PC-9 (cell line): ENCODE results near the gene IL17C. TPM values are rescaled to one million over a fixed set of nuclear protein-coding genes. Genes with fewer than 3 reads are reported as not detected.

Experiments
- BruUV-seq: library from RNA; stranded (reverse); fragments of 400-500 nt; replicated peaks from 2 replicates; lab custom pipeline; 2021; lab: Mats Ljungman, UMichigan
- CTCF ChIA-PET: fragments of 300-600 bp; sonication (Branson Sonifier 250); formaldehyde crosslinking; loops from one replicate; lab custom pipeline; 2022; ENCODE audit warnings: antibody characterized with exemption; lab: Charles Lee
- POLR2A ChIA-PET: fragments of 300-600 bp; sonication (Branson Sonifier 250); formaldehyde crosslinking; loops from one replicate; lab custom pipeline; 2022; ENCODE audit warnings: antibody characterized with exemption; ENCODE audit not compliant: unreplicated experiment; lab: Charles Lee
- DNase-seq, 2 experiments: peaks; one replicate each; pipeline versions ENCODE4 v3.0.0 to v3.0.0-alpha.2; 2015 to 2022; ENCODE audit warnings: mixed read lengths in 1 of 2
- H2AFZ ChIP-seq: fragments of 200-600 bp; sonication (generic); 2 replicates; pipeline ENCODE4 v1.8.1; 2017; ENCODE audit warnings: antibody characterized with exemption
- H3F3A ChIP-seq: fragments of 200-600 bp; sonication (generic); 2 replicates; pipeline ENCODE4 v1.8.1; 2017; ENCODE audit warnings: antibody characterized with exemption, mild to moderate bottlenecking, low read depth; ENCODE audit not compliant: insufficient read depth
- H3K27ac ChIP-seq: fragments of 200-600 bp; sonication (generic); 2 replicates; pipeline ENCODE4 v1.6.1; 2016; ENCODE audit warnings: mixed run types
- H3K27me3 ChIP-seq: fragments of 200-600 bp; sonication (generic); 2 replicates; pipeline ENCODE4 v1.6.1; 2016; ENCODE audit warnings: low read depth, mixed run types; ENCODE audit not compliant: insufficient read depth
- H3K36me3 ChIP-seq: fragments of 200-600 bp; sonication (generic); 2 replicates; pipeline ENCODE4 v1.6.1; 2016; ENCODE audit warnings: low read depth, mixed run types
- H3K4me1 ChIP-seq: fragments of 200-600 bp; sonication (generic); replicated peaks from 2 replicates; pipeline ENCODE4 v1.6.1; 2016; ENCODE audit warnings: mixed run types; ENCODE audit not compliant: insufficient read depth
- H3K4me2 ChIP-seq: fragments of 200-600 bp; sonication (generic); 2 replicates; pipeline ENCODE4 v1.6.1; 2017; ENCODE audit warnings: mixed run types
- H3K4me3 ChIP-seq: fragments of 200-600 bp; sonication (generic); 2 replicates; pipeline ENCODE4 v1.6.1; 2016; ENCODE audit warnings: mixed run types
- H3K79me2 ChIP-seq: fragments of 200-600 bp; sonication (generic); 2 replicates; pipeline ENCODE4 v1.6.1; 2017; ENCODE audit warnings: low read depth, mixed run types
- H3K9me2 ChIP-seq: fragments of 200-600 bp; sonication (generic); 2 replicates; pipeline ENCODE4 v1.8.1; 2017; ENCODE audit warnings: mild to moderate bottlenecking; ENCODE audit not compliant: insufficient read depth
- H3K9me3 ChIP-seq: fragments of 200-600 bp; sonication (generic); 2 replicates; pipeline ENCODE4 v1.8.1; 2016; ENCODE audit warnings: low read depth; ENCODE audit not compliant: insufficient read depth
- H4K20me1 ChIP-seq: fragments of 200-600 bp; sonication (generic); 2 replicates; pipeline ENCODE4 v1.8.1; 2017; ENCODE audit not compliant: insufficient read depth
- EZH2 ChIP-seq: fragments of 200-600 bp; sonication (generic); IDR thresholded peaks from 2 replicates; pipeline ENCODE4 v1.8.0; 2017; ENCODE audit warnings: antibody characterized with exemption, low read depth
- intact Hi-C: fragments of 100-400 bp; cut with micrococcal nuclease; formaldehyde crosslinking; loops from one replicate; pipeline ENCODE4 v1.10.0; 2022; ENCODE audit not compliant: unreplicated experiment
- total RNA-seq: library from RNA; stranded (reverse); gene quantifications from 2 replicates; pipeline ENCODE4 v1.2.3, GENCODE V29; 2021
- TF ChIP-seq, protein P1 (sequence below): fragments of 200-600 bp; sonication (generic); conservative IDR thresholded peaks from 2 replicates; pipeline ENCODE4 v1.6.1; 2017; ENCODE audit warnings: mixed run types, antibody characterized with exemption, mild to moderate bottlenecking, moderate library complexity

Gene IL17C
- total RNA-seq, 1 experiment from 2014 or later, result not detected

DNA sequence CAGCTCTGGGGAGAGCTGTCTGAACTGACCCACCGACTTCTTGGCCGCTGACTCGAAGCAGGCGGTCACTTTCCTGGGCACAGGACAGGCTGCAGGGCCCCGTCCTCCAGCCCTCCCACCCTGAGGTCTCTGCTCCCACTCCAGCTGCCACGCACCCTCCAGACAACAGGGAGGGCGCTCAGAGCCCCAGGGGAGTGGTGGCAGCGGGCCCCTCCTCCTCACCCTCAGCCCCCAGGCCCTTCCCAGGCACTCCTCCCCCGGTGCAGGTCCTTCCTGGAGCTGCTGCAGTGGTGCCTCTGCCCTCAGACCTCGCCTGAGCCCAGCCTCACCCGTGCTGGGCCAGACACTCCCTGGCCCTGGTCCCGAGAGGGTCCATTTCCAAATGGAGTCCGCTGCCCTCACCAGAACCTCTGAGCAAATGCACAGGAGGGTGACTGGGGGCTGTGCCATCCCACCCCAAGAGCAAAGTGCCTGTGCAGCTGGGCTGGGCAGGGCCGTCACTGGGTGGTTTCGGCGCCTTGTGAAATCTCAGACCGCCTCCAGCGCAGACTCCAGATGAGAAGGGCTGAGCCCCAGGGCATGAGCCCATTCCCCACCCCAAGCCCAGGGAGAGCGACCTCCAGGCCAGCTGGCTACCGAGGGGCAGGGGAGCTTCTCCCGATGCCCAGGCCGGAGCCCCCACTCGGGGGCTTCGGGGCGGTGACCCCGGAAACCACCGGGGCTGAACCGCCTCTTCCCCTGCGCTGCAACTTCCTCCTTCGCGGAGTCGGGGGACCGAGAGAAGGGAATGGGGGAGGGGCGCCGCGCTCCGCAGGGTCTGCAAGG, 11.8 kb downstream of the IL17C start:
- TF ChIP-seq, protein P1, sequence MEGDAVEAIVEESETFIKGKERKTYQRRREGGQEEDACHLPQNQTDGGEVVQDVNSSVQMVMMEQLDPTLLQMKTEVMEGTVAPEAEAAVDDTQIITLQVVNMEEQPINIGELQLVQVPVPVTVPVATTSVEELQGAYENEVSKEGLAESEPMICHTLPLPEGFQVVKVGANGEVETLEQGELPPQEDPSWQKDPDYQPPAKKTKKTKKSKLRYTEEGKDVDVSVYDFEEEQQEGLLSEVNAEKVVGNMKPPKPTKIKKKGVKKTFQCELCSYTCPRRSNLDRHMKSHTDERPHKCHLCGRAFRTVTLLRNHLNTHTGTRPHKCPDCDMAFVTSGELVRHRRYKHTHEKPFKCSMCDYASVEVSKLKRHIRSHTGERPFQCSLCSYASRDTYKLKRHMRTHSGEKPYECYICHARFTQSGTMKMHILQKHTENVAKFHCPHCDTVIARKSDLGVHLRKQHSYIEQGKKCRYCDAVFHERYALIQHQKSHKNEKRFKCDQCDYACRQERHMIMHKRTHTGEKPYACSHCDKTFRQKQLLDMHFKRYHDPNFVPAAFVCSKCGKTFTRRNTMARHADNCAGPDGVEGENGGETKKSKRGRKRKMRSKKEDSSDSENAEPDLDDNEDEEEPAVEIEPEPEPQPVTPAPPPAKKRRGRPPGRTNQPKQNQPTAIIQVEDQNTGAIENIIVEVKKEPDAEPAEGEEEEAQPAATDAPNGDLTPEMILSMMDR, result no peak
- no peak for TF ChIP-seq EZH2
- Histone ChIP-seq H4K20me1 (peaks cover 12% of the 10 kb centered on the region), H3K36me3 (no peaks in the 10 kb centered on the region), H2AFZ (no peak overlapping the region), H3F3A (peaks cover 18% of the 10 kb centered on the region; the same call in 1 of the 2 replicates), H3K4me2 (peak overlapping the region; percentile 60), H3K9me3 (no peaks in the 10 kb centered on the region), H3K27me3 (peaks cover 11% of the 10 kb centered on the region; the same call in 1 of the 2 replicates), H3K79me2 (no peaks in the 10 kb centered on the region), H3K27ac (no peak overlapping the region), H3K4me3 (peak overlapping the region; percentile 58; the same call in 1 of the 2 replicates), H3K9me2 (no peaks in the 10 kb centered on the region), H3K4me1 (no peaks in the 10 kb centered on the region)
- intact Hi-C loops, result no loop called here
- DNase-seq, result no peak
- POLR2A ChIA-PET, result no interaction called here
- BruUV-seq, result no TSS peak
- CTCF ChIA-PET, result no interaction called here

- H3K4me3 ChIP-seq, result peak within 1 kb of the TSS; percentile 58; the same call in 1 of the 2 replicates
- H3K4me1 ChIP-seq, result no peaks in the 10 kb centered on the region
- CTCF ChIA-PET, result interaction anchor here (0.6 kb wide), 1 partner anchor 894 kb away, joined by 3 read pairs; no protein-coding TSS in a partner anchor
- H3K27ac ChIP-seq, result peak within 1 kb of the TSS; percentile 63
- no peaks in the 10 kb centered on the region for H3K36me3 ChIP-seq
- peaks cover 8% of the 10 kb centered on the region; the same call in 1 of the 2 replicates for H3K27me3 ChIP-seq
- H3K4me2 ChIP-seq, result peak within 1 kb of the TSS; percentile 74
- intact Hi-C loops, result no loop called here
- no peaks in the 10 kb centered on the region for H3K9me2 ChIP-seq
- H3K9me3 ChIP-seq, result no peaks in the 10 kb centered on the region
- no TSS peak for BruUV-seq
- TF ChIP-seq EZH2, result no peak
- TF ChIP-seq, protein P1, result no peak
- no peaks in the 10 kb centered on the region for H3K79me2 ChIP-seq
- peaks cover 12% of the 10 kb centered on the region for H4K20me1 ChIP-seq
- no peak within 1 kb of the TSS for H2AFZ ChIP-seq
- POLR2A ChIA-PET, result no interaction called here
- DNase-seq, result no peak
- peaks cover 18% of the 10 kb centered on the region; the same call in 1 of the 2 replicates for H3F3A ChIP-seq
These were observed 12.4 kb downstream of the IL17C start, which contains the start of gene CYBA for GRCh38 chr16:88650749-88651275. Gene CYBA (minus strand): TSS chr16:88651053. CDS start chr16:88651013, 40 bp downstream.

GRCh38 chr16:88651276-88651988, 13.1 kb downstream of the IL17C start:
- H2AFZ ChIP-seq, result no peak overlapping the region
- peaks cover 8% of the 10 kb centered on the region; the same call in 1 of the 2 replicates for H3K27me3 ChIP-seq
- no peaks in the 10 kb centered on the region for H3K4me1 ChIP-seq
- peaks cover 12% of the 10 kb centered on the region for H4K20me1 ChIP-seq
- no peaks in the 10 kb centered on the region for H3K9me2 ChIP-seq
- BruUV-seq, result no TSS peak
- no peaks in the 10 kb centered on the region for H3K9me3 ChIP-seq
- no peaks in the 10 kb centered on the region for H3K79me2 ChIP-seq
- ChIA-PET CTCF (interaction anchor here (0.6 kb wide), 1 partner anchor 894 kb away, joined by 3 read pairs; no protein-coding TSS in a partner anchor), POLR2A (no interaction called here)
- peak overlapping the region; percentile 43; the same call in 1 of the 2 replicates for H3K4me3 ChIP-seq
- peak in 1 of 2 experiments; percentile 48 for DNase-seq
- TF ChIP-seq EZH2, result no peak
- TF ChIP-seq, protein P1, result no peak
- peak overlapping the region; percentile 63 for H3K27ac ChIP-seq
- peaks cover 18% of the 10 kb centered on the region; the same call in 1 of the 2 replicates for H3F3A ChIP-seq
- H3K4me2 ChIP-seq, result peak overlapping the region; percentile 74
- intact Hi-C loops, result no loop called here
- H3K36me3 ChIP-seq, result no peaks in the 10 kb centered on the region
